Skin of body (tissue), 2 donors: ENCODE data around the gene ANKH. TPM values are rescaled to one million over a fixed set of nuclear protein-coding genes. Genes with fewer than 3 reads are reported as not detected.

Experiments used
- DNase-seq: peaks from one replicate; lab custom pipeline; 2025; lab: John Stamatoyannopoulos, UW
- total RNA-seq: library from RNA; depleted of rRNA; stranded (reverse); fragments of >200 nt; gene quantifications from one replicate; pipeline ENCODE4 v1.2.3, GENCODE V29; 2014

The ANKH gene
- total RNA-seq, 1 donor from 2014 or later, result 23.2 TPM

- no peak for DNase-seq
These were observed 132.0 kb downstream of the ANKH start for GRCh38 chr5:14739538-14739937.

- no peak for DNase-seq
These were observed 133.5 kb downstream of the ANKH start for GRCh38 chr5:14738050-14738449.

- DNase-seq, result no peak
These were observed 134.3 kb downstream of the ANKH start for GRCh38 chr5:14737291-14737690.

GRCh38 chr5:14735944-14736343 is 135.6 kb downstream of the ANKH start:
- no peak for DNase-seq

- DNase-seq, result no peak
These were observed 137.2 kb downstream of the ANKH start for GRCh38 chr5:14734396-14734795.

- DNase-seq, result no peak
These were observed 137.9 kb downstream of the ANKH start for GRCh38 chr5:14733661-14734060.

- no peak for DNase-seq
These were observed 138.6 kb downstream of the ANKH start for GRCh38 chr5:14732991-14733390.

- no peak for DNase-seq
These were observed 140.7 kb downstream of the ANKH start for GRCh38 chr5:14730881-14731280.

GRCh38 chr5:14730466-14730865 is 141.1 kb downstream of the ANKH start:
- no peak for DNase-seq

- no peak for DNase-seq
These were observed 141.9 kb downstream of the ANKH start for GRCh38 chr5:14729448-14730385.

- DNase-seq, result no peak
These were observed 143.1 kb downstream of the ANKH start for GRCh38 chr5:14728459-14728938.

- DNase-seq, result no peak
These were observed 143.6 kb downstream of the ANKH start for GRCh38 chr5:14727928-14728458.

- DNase-seq, result peak; percentile 84
These were observed 144.1 kb downstream of the ANKH start for GRCh38 chr5:14727428-14727865.

GRCh38 chr5:14726066-14726838 is 145.3 kb downstream of the ANKH start:
- no peak for DNase-seq

- DNase-seq, result no peak
These were observed 146.9 kb downstream of the ANKH start for GRCh38 chr5:14724633-14725032.

- DNase-seq, result no peak
These were observed 147.9 kb downstream of the ANKH start for GRCh38 chr5:14723701-14724132.

GRCh38 chr5:14722923-14723322 is 148.7 kb downstream of the ANKH start:
- no peak for DNase-seq

- DNase-seq, result no peak
These were observed 149.5 kb downstream of the ANKH start for GRCh38 chr5:14721990-14722656.

- DNase-seq, result no peak
These were observed 151.2 kb downstream of the ANKH start for GRCh38 chr5:14720236-14720923.

GRCh38 chr5:14718778-14719177 is 152.8 kb downstream of the ANKH start:
- no peak for DNase-seq
